NCI-H128 (cell line): ENCODE results near the gene LMTK3.
"Not testable (repeated sequence)": the region's sequence is repeated elsewhere in the genome, so short reads cannot be mapped to it uniquely, and the experiment has no call there.

Source experiments
- DNase-seq: peaks from one replicate; lab custom pipeline; 2025; ENCODE audit not compliant: unreplicated experiment; lab: John Stamatoyannopoulos, UW

Gene LMTK3

DNA sequence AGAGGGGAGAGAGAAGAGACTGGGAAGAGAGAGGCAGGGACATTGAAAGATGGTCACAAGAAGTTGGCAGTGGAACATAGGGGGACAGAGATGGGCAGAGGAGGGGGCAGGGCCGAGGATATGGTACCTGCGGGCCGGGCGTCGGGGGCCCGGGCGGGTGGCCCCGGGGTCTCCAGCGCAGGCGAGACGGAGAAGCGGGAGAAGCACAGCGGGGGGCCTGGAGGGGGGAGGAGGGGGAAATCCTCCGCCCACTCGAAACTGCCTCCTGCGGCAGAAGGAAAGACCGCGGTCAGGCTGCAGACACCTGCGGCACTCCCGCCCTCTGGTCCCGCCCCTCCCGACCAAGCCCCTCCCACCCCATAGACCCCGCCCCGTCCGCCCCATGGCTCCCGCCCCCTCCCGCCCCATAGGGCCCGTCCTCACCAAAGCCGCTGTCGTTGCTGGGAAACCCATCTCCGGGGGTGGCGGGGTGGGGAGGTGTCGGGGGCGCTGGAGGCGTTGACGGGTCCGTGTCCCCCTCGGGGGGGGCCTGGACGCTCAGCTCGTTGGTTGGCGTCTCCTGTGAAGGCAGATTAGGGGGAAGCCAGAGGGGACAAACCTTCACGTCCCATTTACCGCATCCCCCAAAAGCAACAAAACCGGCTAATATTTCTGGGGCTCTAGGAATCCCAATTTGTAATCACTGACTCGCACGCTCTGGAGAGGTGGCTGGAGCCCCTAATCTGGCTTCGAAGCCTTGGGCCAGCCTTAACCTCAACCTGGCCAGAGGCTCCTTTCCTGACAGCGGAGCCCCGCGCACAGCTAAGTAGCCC lies 20.4 kb downstream of the LMTK3 start:
- DNase-seq, result no peak

DNA sequence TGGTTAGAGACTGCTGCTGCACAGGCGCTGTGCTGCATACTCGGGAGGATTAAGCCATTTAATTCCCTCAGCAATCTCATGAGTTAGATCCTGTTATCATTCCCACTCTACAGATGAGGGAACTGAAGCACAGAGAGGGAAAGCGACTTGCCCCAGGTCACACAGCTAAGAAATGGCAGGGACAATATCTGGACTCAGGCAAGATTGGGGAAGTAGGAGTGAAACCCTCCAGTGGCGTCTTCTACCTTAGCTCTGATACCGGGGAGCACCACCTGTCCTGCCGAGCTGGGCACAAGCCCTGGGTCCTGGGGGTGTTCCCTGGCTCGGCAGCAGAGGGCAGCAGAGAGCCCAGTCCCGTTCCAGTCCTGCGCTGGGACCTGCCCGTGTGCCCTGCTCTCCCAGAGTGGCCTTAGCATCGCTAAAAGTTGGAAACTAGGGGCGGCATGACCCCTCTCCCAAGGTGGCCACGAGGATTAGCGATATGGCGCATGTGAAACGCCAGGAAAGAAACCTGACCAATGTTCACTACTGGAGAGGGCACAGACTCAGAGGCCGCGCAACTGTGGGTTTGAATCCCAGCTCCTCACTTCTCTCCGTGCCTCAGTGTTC lies 21.9 kb downstream of the LMTK3 start:
- peak; percentile 40 for DNase-seq

DNA sequence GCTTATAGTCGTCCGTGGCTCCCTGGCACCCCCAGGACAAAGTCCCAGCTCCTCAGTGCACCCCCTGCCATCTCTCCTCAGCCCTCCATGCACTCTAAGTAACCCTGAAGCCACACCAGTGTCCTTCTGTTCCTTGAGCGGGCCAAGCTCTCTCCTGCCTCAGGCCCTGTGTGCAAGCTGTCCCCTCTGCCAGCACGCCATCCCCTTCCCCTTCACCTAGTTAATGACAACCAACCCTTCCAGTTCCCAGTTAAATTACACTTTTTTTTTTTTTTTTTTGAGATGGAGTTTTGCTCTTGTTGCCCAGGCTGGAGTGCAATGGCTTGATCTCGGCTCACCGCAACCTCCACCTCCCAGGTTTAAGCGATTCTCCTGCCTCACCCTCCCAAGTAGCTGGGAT lies 23.2 kb downstream of the LMTK3 start:
- DNase-seq, result not testable (repeated sequence)

DNA sequence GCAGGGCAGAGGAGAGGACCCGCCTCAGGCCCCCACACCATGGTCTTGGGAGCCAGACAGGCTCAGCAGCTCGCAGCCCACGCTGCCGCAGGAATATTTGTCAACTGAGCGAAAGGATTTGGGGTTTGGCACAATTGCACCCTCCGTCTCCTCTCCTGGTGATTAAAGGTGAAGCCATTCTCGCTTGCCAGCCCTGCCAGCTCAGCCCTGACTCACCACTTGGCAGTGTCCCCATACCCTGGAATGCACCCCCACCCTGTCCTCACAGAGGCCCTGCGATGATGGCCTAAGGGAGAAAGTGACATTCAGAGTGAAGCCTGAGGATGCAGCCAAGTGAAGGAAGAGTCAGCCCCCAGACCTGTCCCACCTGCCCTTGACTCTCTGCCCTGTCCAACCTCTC lies 23.7 kb downstream of the LMTK3 start:
- no peak for DNase-seq

- DNase-seq, result no peak
Measured at GRCh38 chr19:48487544-48487943, 24.1 kb downstream of the LMTK3 start.

DNA sequence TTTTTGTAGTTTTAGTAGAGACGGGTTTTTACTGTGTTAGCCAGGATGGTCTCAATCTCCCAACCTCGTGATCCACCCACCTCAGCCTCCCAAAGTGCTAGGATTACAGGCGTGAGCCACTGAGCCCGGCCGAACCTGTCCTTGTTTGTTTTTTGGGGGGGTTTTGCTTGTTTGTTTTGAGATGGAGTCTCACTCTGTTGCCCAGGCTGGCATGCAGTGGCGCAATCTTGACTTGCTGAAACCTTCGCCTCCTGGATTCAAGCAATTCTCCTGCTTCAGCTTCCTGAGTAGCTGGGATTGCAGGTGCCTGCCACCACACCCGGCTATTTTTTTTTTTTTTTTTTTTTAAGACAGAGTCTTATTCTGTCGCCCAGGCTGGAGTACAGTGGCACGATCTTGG lies 24.9 kb downstream of the LMTK3 start:
- not testable (repeated sequence) for DNase-seq

DNA sequence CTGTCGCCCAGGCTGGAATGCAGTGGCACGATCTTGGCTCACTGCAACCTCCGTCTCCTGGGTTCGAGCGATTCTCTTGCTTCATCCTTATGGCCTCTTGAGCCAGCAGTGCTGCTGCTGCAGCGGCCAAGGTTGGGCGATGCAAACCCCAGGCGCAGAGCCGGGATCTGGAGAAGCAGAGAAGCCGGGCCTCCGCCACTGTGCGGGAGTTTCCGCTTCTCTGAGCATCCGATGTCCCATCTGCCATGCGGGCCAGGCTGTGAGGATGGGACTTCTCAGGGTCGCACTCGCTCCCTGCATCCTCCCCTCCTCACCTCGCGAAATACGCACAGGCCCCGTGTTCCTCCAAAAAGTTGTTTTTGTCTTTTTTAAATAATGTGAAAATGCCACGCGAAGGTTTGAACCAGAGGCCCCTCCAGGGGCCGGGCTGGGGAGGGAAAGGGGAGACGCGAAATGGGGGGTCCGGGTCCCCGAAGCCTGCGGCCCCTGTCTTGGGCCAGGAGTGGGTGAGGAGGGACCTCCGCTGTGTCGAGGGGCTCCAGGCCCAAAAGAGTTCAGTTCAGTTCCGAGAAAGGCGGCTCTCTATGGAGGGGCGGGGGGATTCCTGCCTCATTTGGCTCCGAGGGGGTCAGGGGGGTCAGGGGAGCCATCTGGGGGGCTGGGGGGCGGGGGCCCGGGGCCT lies 26.6 kb downstream of the LMTK3 start:
- no peak for DNase-seq

- DNase-seq, result no peak
Measured at GRCh38 chr19:48484247-48484893, 27.3 kb downstream of the LMTK3 start.

DNA sequence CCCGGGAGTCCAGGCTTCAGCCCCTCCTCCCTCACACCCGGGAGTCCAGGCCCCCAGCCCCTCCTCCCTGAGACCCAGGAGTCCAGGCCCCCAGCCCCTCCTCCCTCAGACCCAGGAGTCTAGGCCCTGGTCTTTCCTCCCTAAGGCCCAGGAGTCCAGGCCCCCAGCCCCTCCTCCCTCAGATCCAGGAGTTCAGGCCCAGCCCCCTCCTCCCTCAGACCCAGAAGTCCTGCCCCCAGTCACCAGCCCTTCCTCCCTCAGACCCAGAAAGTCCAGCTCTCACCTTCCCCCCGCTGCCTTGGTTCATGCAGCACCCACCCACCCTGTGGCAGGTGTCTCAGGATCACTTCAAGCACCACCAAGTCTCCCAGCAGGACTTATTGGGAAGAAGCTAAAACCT lies 28.3 kb downstream of the LMTK3 start:
- DNase-seq, result no peak

- DNase-seq, result no peak
Measured at GRCh38 chr19:48481846-48482639, 29.6 kb downstream of the LMTK3 start.

DNA sequence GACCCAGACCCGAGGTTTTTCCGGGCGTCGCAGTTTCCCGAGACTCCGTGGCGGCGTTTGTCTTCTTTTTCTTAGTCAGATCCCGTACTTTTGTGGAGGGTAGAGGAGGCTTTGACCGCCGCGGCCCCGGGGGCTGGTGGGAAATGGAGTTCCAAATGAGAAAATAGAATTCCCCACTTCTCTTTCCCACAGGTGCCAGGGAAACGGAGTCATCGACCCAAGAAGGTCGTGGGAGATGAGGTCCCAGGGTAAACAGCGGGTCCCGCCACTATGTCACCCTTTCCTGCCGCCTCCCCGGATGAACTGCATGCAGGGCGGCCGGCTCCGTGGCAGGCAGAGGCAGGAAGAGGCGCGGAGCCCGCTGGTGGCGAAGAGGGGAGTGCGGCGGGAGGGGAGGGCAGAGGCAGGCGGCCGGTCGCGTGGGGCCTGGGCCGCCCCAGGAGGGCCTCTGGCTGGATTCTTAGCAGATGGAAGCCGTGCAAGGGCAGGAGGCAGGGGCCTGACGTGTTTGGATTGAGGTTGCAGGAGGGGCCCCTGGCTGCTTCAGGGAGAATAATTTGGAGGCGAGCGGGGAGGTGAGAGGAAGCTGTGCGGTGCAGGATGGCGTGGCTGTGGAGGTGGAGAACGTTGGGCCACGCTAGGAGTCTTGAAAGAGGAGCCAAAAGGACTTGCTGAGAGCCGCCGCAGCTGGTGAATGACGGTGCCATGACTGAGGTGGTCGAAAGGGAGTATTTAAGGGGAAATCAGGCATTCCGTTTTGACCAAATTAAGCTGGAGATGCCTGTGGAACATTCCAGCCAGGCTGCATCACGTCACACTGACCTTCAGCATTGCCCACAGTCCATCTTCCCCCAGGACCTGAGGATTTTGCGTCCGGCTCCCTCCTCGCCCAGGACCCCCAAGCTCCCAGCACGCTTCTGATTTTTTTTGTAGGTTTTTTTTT lies 30.8 kb downstream of the LMTK3 start:
- no peak for DNase-seq

GRCh38 chr19:48480183-48480557 lies 31.5 kb downstream of the LMTK3 start:
- DNase-seq, result no peak

DNA sequence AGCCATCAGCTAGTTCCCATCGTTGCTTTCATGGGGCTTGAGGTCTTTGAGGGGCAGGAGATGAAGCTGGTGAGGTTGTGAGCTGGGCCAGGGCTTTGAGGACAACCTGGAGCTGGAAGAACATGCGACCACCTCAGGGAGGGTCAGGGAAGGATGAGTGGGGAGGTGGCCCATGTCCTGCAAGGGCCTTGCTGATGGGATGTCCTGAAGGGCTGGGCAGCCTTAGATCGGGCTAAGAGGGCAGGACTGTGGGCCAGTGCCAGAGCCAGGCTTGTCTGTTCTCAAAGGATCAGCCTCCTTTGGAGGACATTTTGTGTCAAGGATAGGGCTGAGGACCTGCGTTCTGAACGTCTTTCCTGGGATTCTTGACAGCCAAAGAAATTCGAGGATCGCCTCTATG lies 31.9 kb downstream of the LMTK3 start:
- no peak for DNase-seq

GRCh38 chr19:48478339-48479256 lies 33.0 kb downstream of the LMTK3 start:
- no peak for DNase-seq

DNA sequence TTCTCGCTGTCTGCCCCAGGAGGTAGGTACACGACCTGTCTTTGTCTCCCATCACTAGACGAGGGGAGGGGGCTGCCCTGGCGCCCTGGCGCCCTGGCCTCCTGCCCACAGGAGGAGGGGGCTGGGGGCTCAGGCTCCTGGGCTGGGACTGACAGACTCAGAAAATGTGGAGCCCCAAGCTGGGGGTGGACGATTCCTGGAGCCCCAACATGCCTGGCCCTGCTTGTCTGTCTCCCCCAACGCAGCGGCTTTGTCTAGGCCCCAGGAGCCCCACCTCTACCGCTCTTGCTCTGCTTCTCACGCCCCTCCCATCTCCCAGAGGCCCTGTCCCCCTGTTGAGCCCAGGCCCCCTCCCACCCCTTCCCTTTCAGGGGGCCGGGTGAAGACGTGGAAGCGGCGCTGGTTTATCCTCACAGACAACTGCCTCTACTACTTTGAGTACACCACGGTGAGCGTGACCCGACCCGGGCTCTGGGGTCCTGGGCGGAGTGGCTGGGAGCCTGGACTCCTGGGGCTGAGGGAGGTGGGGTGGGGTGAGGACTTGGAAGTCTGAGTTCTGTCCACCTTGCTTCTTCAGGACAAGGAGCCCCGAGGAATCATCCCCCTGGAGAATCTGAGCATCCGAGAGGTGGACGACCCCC lies 33.8 kb downstream of the LMTK3 start:
- DNase-seq, result no peak

DNA sequence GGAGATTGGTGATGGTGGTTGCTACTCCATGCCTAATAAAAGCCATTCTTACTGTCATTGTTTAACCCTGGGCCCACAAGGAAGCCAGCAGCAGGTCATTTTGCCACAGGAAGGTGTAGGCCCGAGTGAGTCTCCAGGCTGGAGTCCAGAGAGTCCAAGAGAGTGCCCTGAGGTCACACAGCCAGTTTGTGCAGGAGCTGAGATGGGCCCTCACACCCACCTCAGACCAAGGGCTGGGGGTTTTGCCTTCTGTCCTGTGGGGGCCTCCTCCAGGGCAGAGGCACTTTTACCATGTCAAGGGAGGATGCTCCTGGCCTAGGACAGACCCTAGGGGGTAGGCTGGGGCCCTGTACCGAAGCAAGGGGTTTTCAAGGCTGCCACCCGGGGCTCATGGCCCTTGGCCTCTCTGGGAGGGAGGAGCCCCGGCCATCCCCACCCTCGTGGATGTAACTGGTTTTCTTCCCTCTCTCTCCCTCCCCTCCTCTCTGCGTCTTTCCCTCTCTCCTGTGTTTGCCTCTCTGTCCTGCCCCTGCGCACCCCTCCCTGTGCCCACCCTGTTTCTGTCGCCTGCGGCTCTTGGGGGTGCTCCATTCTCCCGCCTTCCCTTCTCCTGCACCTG lies 34.5 kb downstream of the LMTK3 start:
- no peak for DNase-seq

DNA sequence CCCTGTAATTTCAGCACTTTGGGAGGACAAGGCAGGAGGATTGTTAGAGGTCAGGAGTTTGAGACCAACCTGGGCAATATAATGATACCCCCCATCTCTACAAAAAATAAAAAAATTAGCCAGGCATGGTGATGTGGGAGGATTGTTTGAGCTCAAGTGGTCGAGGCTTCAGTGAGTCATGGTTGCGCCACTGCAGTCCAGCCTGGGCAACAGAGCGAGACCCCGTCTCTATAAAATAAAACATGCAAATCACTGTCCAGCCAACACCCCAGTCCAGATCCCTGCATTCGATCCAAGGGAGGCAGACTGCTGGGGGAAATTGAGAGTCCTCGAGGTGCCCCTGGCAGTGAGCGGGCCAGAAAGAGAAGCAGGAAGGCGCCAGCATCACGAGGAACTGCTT lies 35.5 kb downstream of the LMTK3 start:
- no peak for DNase-seq
